GM18511 (cell line): Measurements from ENCODE around the gene HLX.

Experiments
- ATAC-seq: cut with Tn5 transposase; IDR thresholded peaks from one replicate; pipeline ENCODE4 v1.9.1; 2021; ENCODE audit warnings: mild to moderate bottlenecking, moderate library complexity; ENCODE audit not compliant: unreplicated experiment

The HLX gene

DNA sequence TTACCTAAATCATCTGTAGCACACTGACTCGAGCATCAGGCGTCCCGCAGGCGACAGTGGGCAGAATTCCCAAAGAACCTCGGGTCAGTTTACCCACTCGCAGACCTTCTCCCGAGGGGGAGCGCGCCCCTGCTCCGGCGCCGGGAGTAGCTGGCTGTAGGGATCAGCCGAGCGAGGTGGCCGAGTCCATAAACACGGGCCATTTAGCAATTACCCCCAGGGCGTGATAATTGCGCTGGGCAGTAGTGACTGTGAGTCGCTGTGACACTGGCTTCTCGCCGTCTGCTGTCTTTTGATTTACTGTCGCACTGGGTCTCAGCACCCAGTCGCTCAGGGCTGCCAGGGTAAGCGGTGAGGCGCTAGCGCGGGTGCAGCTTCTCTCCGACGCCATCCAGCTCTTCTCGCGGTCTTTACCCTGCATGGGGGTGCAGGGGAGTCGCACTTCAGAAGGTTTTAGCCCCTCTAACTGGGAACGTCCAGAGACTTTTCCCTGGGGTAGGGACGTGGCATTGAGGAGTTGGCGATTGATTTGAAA is 16.2 kb downstream of the HLX start:
- no peak for ATAC-seq

DNA sequence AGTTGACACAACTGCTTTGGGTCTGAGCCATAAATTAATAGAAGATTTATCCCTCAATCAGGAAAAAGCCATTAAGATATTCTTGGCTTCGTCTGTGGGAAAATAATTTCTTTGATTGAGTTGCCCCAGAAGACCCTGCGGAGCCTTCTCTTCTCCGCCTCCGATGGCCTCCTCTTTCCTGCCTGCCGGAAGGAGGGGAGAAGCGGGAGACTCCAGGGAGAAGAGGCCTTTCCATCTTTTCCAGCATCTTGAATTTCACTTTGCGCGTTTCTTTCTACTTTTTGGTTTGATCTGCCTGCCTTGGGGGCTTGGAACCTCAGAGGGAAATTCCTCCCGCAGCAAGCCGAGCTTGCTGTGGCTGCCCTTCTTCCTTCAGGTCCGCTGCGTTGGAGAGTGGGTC is 16.8 kb downstream of the HLX start:
- no peak for ATAC-seq

DNA sequence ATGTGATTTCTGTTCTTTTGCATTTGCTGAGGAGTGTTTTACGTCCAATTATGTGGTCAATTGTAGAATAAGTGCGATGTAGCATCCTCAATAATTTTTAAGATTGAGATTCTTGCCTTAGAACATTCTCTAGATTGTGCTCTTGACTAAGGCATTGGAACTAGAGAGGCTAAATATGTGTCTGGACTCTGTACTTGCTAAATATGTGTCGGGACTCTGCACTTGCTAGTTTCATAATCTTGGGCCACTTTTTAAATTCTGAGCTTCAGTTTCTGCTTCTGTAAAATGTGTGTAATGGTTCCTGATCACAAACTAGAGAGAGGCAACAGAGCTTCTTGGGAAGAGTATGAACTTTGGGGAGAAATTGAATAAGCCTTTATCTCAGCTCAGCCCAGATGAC is 21.6 kb downstream of the HLX start:
- no peak for ATAC-seq

DNA sequence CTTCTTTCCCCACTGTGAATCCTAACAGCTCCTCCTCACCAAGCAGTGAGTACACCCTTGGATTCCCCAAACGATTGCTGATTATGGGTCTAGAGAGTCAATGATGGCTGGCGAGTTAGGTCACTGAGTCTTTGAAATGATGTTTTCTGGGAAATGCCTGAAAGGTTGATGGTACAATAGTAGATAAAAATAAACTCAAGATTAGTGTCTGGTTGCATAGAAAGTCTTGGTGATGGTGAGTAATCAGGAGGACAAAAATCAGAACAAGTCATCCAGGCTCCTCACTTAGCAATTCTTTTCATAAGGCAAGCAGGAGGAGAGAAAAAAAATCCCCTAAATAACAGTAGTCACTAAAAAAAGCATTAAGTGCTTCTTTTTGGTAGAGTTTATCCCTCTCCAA is 22.6 kb downstream of the HLX start:
- no peak for ATAC-seq

- ATAC-seq = no peak
These were observed 23.7 kb downstream of the HLX start for GRCh38 chr1:220902916-220903315.

DNA sequence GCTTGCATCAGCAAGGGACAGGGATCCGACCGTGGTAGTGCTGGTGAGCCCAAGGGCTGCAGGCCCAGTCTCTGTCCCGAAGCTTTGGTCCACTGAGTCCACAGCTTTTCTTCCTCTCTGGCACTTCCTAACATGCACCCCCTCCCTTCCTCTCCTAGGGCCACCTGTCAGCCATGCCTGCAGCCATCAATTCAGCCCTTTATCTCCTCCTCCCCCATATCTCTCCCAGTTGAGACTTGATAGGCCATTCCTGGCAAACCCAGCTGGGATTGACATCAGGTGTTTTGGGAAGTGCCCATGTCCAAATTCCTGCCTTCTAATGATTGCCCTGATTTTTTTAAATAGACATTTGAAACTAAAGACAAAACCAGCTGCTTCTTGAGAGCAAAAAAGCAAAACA is 25.6 kb downstream of the HLX start:
- ATAC-seq = no peak

- ATAC-seq = no peak
These were observed 26.7 kb downstream of the HLX start for GRCh38 chr1:220905650-220906560.

DNA sequence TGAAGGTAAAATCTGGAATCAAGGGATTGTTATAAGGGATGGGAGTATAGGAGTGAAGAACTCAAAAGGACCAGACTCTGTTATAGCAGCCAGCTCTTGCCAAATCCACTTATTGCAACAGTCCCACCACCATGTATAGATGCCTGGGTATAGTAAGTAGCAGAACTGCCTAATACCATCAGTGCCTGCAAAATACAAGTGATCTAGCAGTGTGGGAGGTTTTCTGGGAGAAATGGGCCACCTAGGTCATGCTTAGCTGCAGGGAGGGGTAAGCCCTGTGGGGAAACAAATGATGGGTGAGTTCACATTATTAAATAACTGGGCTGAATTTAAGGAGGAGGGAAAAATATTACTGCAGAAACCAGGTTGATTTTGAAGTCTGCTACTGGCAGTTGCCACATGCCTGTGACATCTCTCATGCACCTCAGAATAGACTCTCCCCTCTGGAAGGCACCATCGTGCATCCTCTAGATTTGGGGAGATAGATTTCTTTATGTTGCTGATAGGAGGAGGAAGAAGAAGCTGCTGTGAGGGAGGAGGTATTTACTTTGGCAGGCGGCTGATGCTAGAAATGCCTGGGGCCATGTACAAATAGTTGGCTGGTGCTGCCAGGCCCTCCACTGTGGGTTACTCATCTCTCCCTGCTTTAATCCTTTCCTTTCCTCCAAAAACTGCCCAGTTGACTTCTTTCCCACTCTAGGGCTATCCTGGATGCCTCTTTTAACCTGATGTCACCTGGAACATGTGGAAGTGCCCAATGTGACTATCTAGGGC is 27.5 kb downstream of the HLX start:
- no peak for ATAC-seq

GRCh38 chr1:220908757-220909156 is 29.5 kb downstream of the HLX start:
- peak; percentile 55 for ATAC-seq

- ATAC-seq = no peak
These were observed 30.8 kb downstream of the HLX start for GRCh38 chr1:220910021-220910420.

- no peak for ATAC-seq
These were observed 35.3 kb downstream of the HLX start for GRCh38 chr1:220914283-220915116.

DNA sequence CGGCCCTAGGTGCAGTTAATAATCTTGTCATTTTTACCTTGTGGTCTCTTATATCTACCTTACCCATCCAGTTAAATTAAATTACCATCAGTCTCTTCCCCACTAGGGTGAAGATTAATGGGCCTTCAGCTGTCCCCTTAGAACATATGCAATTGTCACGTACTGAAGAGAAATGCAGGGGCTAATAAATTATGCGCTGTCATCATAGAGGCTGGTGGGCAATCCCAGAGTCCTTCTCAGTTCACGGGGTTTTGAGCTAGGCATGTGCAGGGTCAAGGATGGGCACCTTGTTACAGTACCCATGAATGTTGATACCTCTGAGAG is 35.8 kb downstream of the HLX start:
- ATAC-seq = no peak

DNA sequence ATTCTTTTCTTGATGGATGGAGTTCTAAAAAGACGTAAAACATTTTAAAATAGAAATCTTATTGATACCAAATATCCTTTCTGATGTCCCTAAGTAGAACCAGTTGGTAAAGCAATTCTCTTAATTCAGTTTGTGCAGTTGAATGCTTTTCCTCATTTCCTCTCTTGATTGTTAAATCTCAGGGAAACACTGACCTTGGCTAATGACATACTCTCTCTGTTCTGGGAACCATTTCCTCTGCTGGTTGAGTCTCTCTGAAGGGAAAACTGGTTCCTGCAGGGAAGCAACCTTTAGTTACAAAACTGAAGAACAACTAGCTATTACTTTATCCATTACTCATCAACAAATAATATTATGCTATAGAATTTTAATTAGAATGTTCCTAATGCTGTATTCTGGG is 36.7 kb downstream of the HLX start:
- no peak for ATAC-seq

DNA sequence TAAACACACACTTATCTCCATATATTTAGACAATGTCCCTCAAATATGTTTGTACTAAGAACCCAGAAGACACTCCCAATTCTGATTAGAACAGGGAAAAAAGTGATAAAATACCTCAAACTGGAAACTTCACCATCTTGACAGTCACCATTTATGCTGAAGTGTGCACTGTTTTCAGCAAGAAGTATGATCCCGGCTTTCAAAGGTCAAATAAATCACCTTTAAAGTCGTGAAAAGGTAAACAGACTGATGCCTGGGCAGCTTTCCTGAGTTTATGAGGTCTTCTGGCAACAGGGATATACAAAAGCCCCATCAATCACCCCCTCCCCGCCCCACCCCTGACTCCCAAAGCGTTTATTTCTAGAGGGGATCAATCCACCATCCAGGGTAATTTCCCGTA is 37.9 kb downstream of the HLX start:
- no peak for ATAC-seq

- no peak for ATAC-seq
These were observed 38.4 kb downstream of the HLX start for GRCh38 chr1:220917535-220918209.

- ATAC-seq = no peak
These were observed 39.2 kb downstream of the HLX start for GRCh38 chr1:220918285-220918951.

DNA sequence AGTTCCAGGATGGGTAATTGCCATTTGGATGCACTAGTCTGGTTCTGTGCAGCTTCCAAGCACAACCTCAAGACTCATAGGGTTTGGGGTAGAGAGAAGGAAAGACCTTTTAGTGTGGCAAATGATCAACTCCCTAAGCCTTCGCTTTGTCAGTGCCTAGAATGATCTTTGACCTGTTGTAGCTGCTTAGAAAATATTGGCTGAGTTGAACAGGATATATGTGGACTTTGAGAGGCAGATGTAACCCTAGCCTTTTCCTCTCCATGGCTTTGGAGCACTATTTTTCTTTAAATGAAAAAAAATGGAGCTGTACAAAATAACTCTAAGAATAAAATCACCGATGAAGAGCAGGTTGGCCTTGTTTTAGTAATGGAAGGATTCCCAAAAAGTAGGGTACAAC is 41.7 kb downstream of the HLX start:
- no peak for ATAC-seq

GRCh38 chr1:220921498-220921897 is 42.3 kb downstream of the HLX start:
- ATAC-seq = no peak

DNA sequence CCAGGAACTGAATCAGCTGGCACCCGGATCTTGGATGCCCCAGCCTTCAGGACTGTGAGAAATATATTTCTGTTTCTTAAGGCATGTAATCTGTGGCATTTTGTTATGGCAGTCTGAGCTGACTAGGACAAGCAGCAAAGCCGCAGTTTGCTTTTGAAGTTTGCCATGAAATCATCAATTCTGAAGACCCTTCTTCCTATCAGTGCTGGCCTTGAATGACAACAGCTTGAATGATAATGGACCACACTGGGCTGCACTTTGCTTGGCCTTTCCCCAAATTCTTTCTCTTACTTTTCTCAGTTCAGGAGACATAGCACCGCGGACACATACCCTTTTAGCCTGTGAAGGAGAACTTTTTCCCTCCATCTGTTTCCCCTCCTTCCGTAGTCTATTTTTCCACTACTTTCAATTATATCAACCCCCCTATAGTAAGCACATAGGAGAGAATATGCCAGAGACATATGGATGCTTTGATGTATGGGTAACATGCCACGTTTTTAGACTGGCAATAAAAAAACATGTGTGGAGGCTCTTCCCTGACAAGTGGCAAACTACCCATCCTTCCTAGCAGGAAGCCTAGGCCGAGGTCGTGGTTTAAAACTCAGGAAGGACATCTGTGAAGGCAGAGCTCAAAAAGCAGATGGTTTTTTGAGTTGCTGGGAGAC is 42.9 kb downstream of the HLX start:
- ATAC-seq = no peak

DNA sequence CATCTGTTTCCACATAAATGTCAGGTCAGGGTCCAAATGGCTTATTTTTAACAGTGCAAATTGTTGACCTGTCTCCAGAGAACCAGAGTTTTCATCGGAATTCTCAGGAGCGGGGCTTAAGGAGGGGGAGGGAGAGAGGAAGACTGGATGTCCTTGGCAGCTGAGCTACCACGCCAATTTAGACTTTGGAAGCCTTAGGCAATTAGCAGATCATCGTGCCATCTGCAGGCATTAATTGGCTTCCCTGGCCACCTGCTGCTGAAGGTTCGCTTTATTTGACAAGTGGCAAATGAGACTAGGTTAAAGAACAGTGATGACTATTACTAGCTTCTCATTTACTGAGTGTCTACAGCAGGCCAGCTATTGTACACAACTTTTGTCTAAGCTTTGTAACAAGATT is 43.7 kb downstream of the HLX start:
- no peak for ATAC-seq
